ENCODE results near the gene GGPS1. TPM values are rescaled to one million over a fixed set of nuclear protein-coding genes. Genes with fewer than 3 reads are reported as not detected.
"Not testable (repeated sequence)": the region's sequence is repeated elsewhere in the genome, so short reads cannot be mapped to it uniquely, and the experiment has no call there.

Gene GGPS1
- total and polyA plus RNA-seq, 2 of the 8 experiments (the other 6 are each of a cell fraction or from before 2014, with no cell fraction given) = 20.9 to 43.6 TPM

DNA sequence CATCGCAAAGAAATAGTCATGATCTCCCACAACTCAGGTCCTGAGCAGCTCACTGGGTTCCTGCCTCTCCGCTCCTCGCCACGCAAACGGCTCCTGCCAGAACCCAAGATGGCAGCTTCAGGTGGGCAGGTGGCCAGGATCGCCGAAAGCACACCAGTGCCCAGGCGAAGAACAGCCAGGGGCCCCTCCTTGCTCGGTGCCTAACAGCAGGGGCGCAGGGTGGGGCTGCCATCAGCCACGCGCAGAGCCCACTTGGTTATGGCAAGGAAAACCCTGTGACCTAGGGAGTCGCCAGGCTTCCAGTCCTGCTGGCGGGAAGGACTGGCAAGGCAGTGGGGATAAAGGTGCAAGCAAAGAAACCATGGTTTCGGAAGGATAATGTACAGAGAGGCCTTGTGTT lies 47.9 kb upstream of the GGPS1 start (continued):
- TF ChIP-seq BRCA1 (IDR thresholded peaks at IDR 0.05; ENCODE audit: low read depth, low read length) = no peak
- TF ChIP-seq HDAC6 (IDR thresholded peaks at IDR 0.05; ENCODE audit: low read depth, low read length) = no peak
- no peak for TF ChIP-seq HDAC2 (IDR thresholded peaks at IDR 0.05; ENCODE audit: borderline replicate concordance in 1 of 2, low read depth in 2 of 2, low read length in 2 of 2)

DNA sequence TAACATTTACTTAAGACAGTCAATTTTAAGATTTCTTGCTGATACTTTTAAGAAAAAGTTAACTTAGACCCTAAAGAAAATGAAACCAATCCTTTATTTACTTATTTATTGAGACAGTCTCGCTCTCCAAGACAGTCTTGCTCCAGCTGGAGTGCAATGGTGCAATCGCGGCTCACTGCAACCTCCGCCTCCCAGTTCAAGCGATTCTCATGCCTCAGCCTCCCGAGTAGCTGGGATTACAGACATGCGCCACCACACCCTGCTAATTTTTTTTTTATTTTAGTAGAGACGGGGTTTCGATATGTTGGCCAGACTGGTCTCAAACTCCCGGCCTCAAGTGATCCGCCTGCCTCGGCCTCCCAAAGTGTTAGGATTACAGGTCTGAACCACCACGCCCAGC lies 44.7 kb upstream of the GGPS1 start:
- H2BK15ac ChIP-seq (ENCODE audit: low read length); POLR2A ChIA-PET (ENCODE audit: partially characterized antibody); H3K36me3 ChIP-seq (ENCODE audit: control insufficient read depth in 2 of 4, insufficient read depth in 4 of 4, low read length in 3 of 4); H3K4ac ChIP-seq (replicated peaks; ENCODE audit: insufficient read length, low read depth, low read length); H4K8ac ChIP-seq (ENCODE audit: extremely low read depth, insufficient read depth, low read length); H2AK5ac ChIP-seq (ENCODE audit: low read depth, low read length); H2BK120ac ChIP-seq (replicated peaks; ENCODE audit: low read depth, low read length); H3K18ac ChIP-seq (ENCODE audit: extremely low read depth, low read length); H2BK20ac ChIP-seq (ENCODE audit: low read length); H3K56ac ChIP-seq (replicated peaks; ENCODE audit: insufficient read length, low read depth, low read length); H3K9me3 ChIP-seq (ENCODE audit: insufficient read depth in 2 of 2, low read depth in 1 of 2, low read length in 1 of 2); H3K23me2 ChIP-seq (ENCODE audit: low read depth, low read length); H3K9ac ChIP-seq (replicated peaks in 1 of 4; ENCODE audit: extremely low read depth in 1 of 4, low read depth in 3 of 4, low read length in 3 of 4); H3K23ac ChIP-seq (ENCODE audit: insufficient read length); H3K27ac ChIP-seq (ENCODE audit: low read depth, low read length); H3K4me3 ChIP-seq (ENCODE audit: extremely low read depth in 1 of 4, insufficient read depth in 2 of 4, low read depth in 3 of 4, low read length in 4 of 4); H2BK12ac ChIP-seq (ENCODE audit: low read depth, low read length); H3K27me3 ChIP-seq (replicated peaks in 1 of 4; ENCODE audit: control insufficient read depth in 3 of 4, extremely low read depth in 1 of 4, insufficient read depth in 3 of 4, low read length in 3 of 4); H3K14ac ChIP-seq (ENCODE audit: insufficient read length); H2AFZ ChIP-seq (ENCODE audit: low read length); H3K4me2 ChIP-seq (ENCODE audit: insufficient read depth in 1 of 2, low read depth in 2 of 2, low read length in 2 of 2); FAIRE-seq; H4K5ac ChIP-seq (ENCODE audit: insufficient read length, low read depth, low read length); H4K91ac ChIP-seq (replicated peaks; ENCODE audit: insufficient read length, low read length); DNase-seq (ENCODE audit: low read depth in 1 of 2, low spot score in 2 of 2); H2BK5ac ChIP-seq (ENCODE audit: low read depth, low read length): not testable (repeated sequence)
- Histone ChIP-seq H4K20me1 (replicated peaks in 1 of 2; ENCODE audit: control insufficient read depth in 1 of 2, insufficient read depth in 2 of 2, low read length in 2 of 2) (peaks cover 14 to 27% of the 10 kb centered on the region in 2 experiments), H3K79me2 (ENCODE audit: control insufficient read depth in 1 of 2, insufficient read depth in 2 of 2, low read length in 2 of 2) (peaks cover 7 to 98% of the 10 kb centered on the region in 2 experiments; a peak in 3 of 4 replicates), H3K79me1 (ENCODE audit: low read depth, low read length) (peaks cover 11% of the 10 kb centered on the region), H3K4me1 (replicated peaks in 1 of 4; ENCODE audit: control insufficient read depth in 3 of 4, insufficient read depth in 4 of 4, low read length in 3 of 4) (peaks cover 0 to 15% (median 10%) of the 10 kb centered on the region in 4 experiments; a peak in 6 of 7 replicates)
- 96% methylated on average over 13 of the region's 13 CpGs; no CpG with 5 or more reads in 1 of the 2 experiments for WGBS, 2 experiments (ENCODE audit: extremely low coverage in 1 of 2, insufficient coverage in 1 of 2, insufficient read length in 1 of 2, insufficient replicate concordance in 2 of 2, low coverage in 1 of 2, low lambda C conversion rate in 2 of 2, missing lambda C conversion rate in 1 of 2)
- CTCF ChIA-PET (ENCODE audit: partially characterized antibody) = interaction anchor here (1.4 kb wide), 1 partner anchor 12 kb away, joined by 3 read pairs; no protein-coding TSS in a partner anchor

Measured in H1 (cell line).